ENCODE data around the gene WNT2B. TPM values are rescaled to one million over a fixed set of nuclear protein-coding genes. Genes with fewer than 3 reads are reported as not detected.

The WNT2B gene
- total and polyA plus RNA-seq, 10 of the 15 experiments (the other 5 are each of a cell fraction or from before 2014, with no cell fraction given) = 0.02 to 1.1 (median 0.14) TPM

DNA sequence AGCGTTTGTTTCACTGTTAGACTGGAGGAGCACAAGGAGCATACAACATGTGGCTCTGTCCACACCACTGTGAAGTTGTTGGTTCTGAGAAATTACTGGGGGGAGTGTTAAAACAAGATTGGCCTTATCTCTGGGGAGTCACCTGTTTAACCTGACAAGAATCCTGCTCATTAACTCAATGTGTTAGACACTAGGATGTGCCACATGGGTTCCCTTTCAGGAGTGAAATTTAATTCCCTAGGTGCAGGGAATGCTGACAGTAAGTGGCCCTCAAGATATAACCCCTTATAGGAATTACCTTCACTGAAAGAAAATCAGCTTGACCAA, 45.8 kb upstream of the WNT2B start:
- BruUV-seq (replicated peaks) = no TSS peak
- DNase-seq (ENCODE audit: low read depth, low spot score) (no peak), FAIRE-seq (no peak), ATAC-seq (no peak)
- Histone ChIP-seq H3K27ac (ENCODE audit: control insufficient read depth, insufficient read depth) (no peak overlapping the region), H3K9ac (ENCODE audit: control insufficient read depth, insufficient read depth, low read length) (no peak overlapping the region), H3K36me3 (ENCODE audit: control insufficient read depth in 2 of 2, insufficient read depth in 2 of 2, low read length in 1 of 2) (no peaks in the 10 kb centered on the region; a peak in 1 of 4 replicates), H3K4me1 (ENCODE audit: control insufficient read depth, insufficient read depth, low read length) (peaks cover 15% of the 10 kb centered on the region), H4K20me1 (ENCODE audit: control insufficient read depth, insufficient read depth) (no peaks in the 10 kb centered on the region), H3K27me3 (replicated peaks in 1 of 2; ENCODE audit: control insufficient read depth in 2 of 2, insufficient read depth in 2 of 2, low read length in 1 of 2) (no peaks in the 10 kb centered on the region), H3K4me3 (no peak overlapping the region), H3K79me2 (ENCODE audit: control insufficient read depth, insufficient read depth, low read length) (no peaks in the 10 kb centered on the region), H3K9me3 (replicated peaks; ENCODE audit: control insufficient read depth, insufficient read depth, low read length) (no peaks in the 10 kb centered on the region), H3K4me2 (ENCODE audit: control insufficient read depth, insufficient read depth) (no peak overlapping the region), H2AFZ (ENCODE audit: control insufficient read depth, low read depth, low read length) (no peak overlapping the region)
- POLR2A ChIA-PET = interaction anchor here (1.0 kb wide), 1 partner anchor 67 kb away, joined by 4 read pairs; the partner anchor contains the start of gene CTTNBP2NL
- WGBS (ENCODE audit: insufficient coverage, insufficient replicate concordance, low lambda C conversion rate, missing lambda C conversion rate) = 0% methylated on average over 1 of the region's 1 CpG
- in situ Hi-C loops (cut with MboI) (loop anchor here (5.0 kb wide), 1 partner anchor 66 kb away; the partner anchor contains the start of gene CTTNBP2NL), intact Hi-C loops (cut with micrococcal nuclease; ENCODE audit: unreplicated experiment) (no loop called here)
- CTCF ChIA-PET = interaction anchor here (0.6 to 7.5 kb wide), 5 partner anchors 40 to 253 kb away, joined by 3 to 195 read pairs (median 4); partner anchors contain the start of gene CTTNBP2NL
- SMC1A ChIA-PET (ENCODE audit: uncharacterized antibody, unreplicated experiment) = interaction anchor here (1.1 to 3.7 kb wide), 8 partner anchors 9 to 474 kb away, joined by 3 to 22 read pairs (median 4); no protein-coding TSS in a partner anchor
- RAD21 ChIA-PET (ENCODE audit: unreplicated experiment) = interaction anchor here (0.6 to 3.0 kb wide), 5 partner anchors 47 to 253 kb away, joined by 3 to 20 read pairs (median 9); no protein-coding TSS in a partner anchor
- TF ChIP-seq ELK1 (IDR thresholded peaks at IDR 0.05; ENCODE audit: low read depth, low read length) (no peak), PML (IDR thresholded peaks at IDR 0.05; ENCODE audit: low read length) (no peak), ESRRA (IDR thresholded peaks at IDR 0.05; ENCODE audit: low read length) (no peak), SIX5 (IDR thresholded peaks at IDR 0.05; ENCODE audit: low read depth, low read length, severe bottlenecking) (no peak), CTCF (IDR thresholded peaks at IDR 0.05 in 2 of 3, conservative IDR thresholded peaks at IDR 0.05 in 1 of 3; ENCODE audit: control insufficient read depth in 2 of 3, extremely low read depth in 1 of 3, insufficient read depth in 1 of 3, low read depth in 3 of 3, low read length in 3 of 3) (no peak), MEF2B (IDR thresholded peaks at IDR 0.05; ENCODE audit: partially characterized antibody, poor library complexity, severe bottlenecking) (no peak), SMAD5 (IDR thresholded peaks at IDR 0.05; ENCODE audit: low read depth) (no peak), CHD2 (IDR thresholded peaks at IDR 0.05; ENCODE audit: borderline replicate concordance, low read depth, low read length) (no peak), CBX5 (IDR thresholded peaks at IDR 0.05; ENCODE audit: low read depth) (no peak), SREBF1 (IDR thresholded peaks at IDR 0.05; ENCODE audit: low read length) (no peak), SMARCA5 (IDR thresholded peaks at IDR 0.05) (no peak)
- TF ChIP-seq, protein P1, sequence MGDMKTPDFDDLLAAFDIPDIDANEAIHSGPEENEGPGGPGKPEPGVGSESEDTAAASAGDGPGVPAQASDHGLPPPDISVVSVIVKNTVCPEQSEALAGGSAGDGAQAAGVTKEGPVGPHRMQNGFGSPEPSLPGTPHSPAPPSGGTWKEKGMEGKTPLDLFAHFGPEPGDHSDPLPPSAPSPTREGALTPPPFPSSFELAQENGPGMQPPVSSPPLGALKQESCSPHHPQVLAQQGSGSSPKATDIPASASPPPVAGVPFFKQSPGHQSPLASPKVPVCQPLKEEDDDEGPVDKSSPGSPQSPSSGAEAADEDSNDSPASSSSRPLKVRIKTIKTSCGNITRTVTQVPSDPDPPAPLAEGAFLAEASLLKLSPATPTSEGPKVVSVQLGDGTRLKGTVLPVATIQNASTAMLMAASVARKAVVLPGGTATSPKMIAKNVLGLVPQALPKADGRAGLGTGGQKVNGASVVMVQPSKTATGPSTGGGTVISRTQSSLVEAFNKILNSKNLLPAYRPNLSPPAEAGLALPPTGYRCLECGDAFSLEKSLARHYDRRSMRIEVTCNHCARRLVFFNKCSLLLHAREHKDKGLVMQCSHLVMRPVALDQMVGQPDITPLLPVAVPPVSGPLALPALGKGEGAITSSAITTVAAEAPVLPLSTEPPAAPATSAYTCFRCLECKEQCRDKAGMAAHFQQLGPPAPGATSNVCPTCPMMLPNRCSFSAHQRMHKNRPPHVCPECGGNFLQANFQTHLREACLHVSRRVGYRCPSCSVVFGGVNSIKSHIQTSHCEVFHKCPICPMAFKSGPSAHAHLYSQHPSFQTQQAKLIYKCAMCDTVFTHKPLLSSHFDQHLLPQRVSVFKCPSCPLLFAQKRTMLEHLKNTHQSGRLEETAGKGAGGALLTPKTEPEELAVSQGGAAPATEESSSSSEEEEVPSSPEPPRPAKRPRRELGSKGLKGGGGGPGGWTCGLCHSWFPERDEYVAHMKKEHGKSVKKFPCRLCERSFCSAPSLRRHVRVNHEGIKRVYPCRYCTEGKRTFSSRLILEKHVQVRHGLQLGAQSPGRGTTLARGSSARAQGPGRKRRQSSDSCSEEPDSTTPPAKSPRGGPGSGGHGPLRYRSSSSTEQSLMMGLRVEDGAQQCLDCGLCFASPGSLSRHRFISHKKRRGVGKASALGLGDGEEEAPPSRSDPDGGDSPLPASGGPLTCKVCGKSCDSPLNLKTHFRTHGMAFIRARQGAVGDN (IDR thresholded peaks at IDR 0.05) = no peak
- TF ChIP-seq, protein P2, sequence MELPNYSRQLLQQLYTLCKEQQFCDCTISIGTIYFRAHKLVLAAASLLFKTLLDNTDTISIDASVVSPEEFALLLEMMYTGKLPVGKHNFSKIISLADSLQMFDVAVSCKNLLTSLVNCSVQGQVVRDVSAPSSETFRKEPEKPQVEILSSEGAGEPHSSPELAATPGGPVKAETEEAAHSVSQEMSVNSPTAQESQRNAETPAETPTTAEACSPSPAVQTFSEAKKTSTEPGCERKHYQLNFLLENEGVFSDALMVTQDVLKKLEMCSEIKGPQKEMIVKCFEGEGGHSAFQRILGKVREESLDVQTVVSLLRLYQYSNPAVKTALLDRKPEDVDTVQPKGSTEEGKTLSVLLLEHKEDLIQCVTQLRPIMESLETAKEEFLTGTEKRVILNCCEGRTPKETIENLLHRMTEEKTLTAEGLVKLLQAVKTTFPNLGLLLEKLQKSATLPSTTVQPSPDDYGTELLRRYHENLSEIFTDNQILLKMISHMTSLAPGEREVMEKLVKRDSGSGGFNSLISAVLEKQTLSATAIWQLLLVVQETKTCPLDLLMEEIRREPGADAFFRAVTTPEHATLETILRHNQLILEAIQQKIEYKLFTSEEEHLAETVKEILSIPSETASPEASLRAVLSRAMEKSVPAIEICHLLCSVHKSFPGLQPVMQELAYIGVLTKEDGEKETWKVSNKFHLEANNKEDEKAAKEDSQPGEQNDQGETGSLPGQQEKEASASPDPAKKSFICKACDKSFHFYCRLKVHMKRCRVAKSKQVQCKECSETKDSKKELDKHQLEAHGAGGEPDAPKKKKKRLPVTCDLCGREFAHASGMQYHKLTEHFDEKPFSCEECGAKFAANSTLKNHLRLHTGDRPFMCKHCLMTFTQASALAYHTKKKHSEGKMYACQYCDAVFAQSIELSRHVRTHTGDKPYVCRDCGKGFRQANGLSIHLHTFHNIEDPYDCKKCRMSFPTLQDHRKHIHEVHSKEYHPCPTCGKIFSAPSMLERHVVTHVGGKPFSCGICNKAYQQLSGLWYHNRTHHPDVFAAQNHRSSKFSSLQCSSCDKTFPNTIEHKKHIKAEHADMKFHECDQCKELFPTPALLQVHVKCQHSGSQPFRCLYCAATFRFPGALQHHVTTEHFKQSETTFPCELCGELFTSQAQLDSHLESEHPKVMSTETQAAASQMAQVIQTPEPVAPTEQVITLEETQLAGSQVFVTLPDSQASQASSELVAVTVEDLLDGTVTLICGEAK (IDR thresholded peaks at IDR 0.05; ENCODE audit: borderline replicate concordance) = no peak
